Midbrain (tissue), 1 donor: ENCODE data around the gene TNFRSF18.
"Not testable (repeated sequence)": the region's sequence is repeated elsewhere in the genome, so short reads cannot be mapped to it uniquely, and the experiment has no call there.

Source experiments
- DNase-seq: peaks from one replicate; lab custom pipeline; 2025; lab: John Stamatoyannopoulos, UW

The TNFRSF18 gene

GRCh38 chr1:1206376-1206965 is at the start of gene TNFRSF18:
Gene TNFRSF18, minus strand, starts transcription at chr1:1206592. Its CDS starts 21 bp downstream, at chr1:1206571.
- no peak for DNase-seq

- DNase-seq, result no peak
These were observed 49.2 kb upstream of the TNFRSF18 start for GRCh38 chr1:1255611-1256010.

- no peak for DNase-seq
These were observed 48.7 kb upstream of the TNFRSF18 start for GRCh38 chr1:1255078-1255477.

- no peak for DNase-seq
These were observed 48.2 kb upstream of the TNFRSF18 start for GRCh38 chr1:1254667-1254998.

GRCh38 chr1:1253972-1254666 is 47.7 kb upstream of the TNFRSF18 start:
- DNase-seq, result no peak

GRCh38 chr1:1253314-1253713 is 46.9 kb upstream of the TNFRSF18 start:
- DNase-seq, result no peak

GRCh38 chr1:1250786-1251284 is 44.4 kb upstream of the TNFRSF18 start:
- no peak for DNase-seq

GRCh38 chr1:1248009-1248913 is 41.9 kb upstream of the TNFRSF18 start:
- DNase-seq, result not testable (repeated sequence)

GRCh38 chr1:1247341-1247913 is 41.0 kb upstream of the TNFRSF18 start:
- DNase-seq, result no peak

GRCh38 chr1:1246577-1247340 is 40.4 kb upstream of the TNFRSF18 start, which contains the start of gene C1QTNF12:
Gene C1QTNF12, minus strand, starts transcription at chr1:1246722. Its CDS starts 32 bp downstream, at chr1:1246690.
- no peak for DNase-seq

GRCh38 chr1:1245817-1246576 is 39.6 kb upstream of the TNFRSF18 start:
- DNase-seq, result no peak

GRCh38 chr1:1245178-1245816 is 38.9 kb upstream of the TNFRSF18 start:
- DNase-seq, result no peak

- DNase-seq, result no peak
These were observed 37.9 kb upstream of the TNFRSF18 start for GRCh38 chr1:1244192-1244811.

GRCh38 chr1:1243807-1244191 is 37.4 kb upstream of the TNFRSF18 start:
- DNase-seq, result no peak

- no peak for DNase-seq
These were observed 36.9 kb upstream of the TNFRSF18 start for GRCh38 chr1:1243266-1243660.

GRCh38 chr1:1242461-1243265 is 36.3 kb upstream of the TNFRSF18 start:
- DNase-seq, result no peak

- DNase-seq, result no peak
These were observed 35.3 kb upstream of the TNFRSF18 start for GRCh38 chr1:1241588-1242219.

GRCh38 chr1:1240822-1241587 is 34.6 kb upstream of the TNFRSF18 start:
- DNase-seq, result no peak
